ENCODE measurements around the gene MAPRE3.

DNA sequence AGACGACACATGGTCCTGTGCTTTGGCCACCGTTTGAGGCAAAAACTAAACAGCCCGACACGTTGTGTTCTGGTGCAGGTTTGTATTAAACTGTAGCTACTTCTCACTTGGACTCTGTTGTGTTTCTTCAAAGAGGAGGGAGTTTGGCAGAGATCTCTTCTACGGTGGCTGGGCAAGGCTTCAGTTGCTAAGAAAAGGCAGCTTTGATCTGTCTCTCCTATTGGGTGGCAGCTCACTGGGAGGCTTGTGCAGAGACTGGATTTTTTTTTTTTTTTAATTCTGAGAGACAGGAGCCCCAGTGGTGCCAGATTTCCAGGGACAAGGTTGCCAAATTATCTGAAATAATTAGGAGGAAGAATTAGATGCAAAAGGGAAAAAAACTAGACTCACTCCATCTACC lies 20.2 kb upstream of the MAPRE3 start:
- TF ChIP-seq, protein P1, sequence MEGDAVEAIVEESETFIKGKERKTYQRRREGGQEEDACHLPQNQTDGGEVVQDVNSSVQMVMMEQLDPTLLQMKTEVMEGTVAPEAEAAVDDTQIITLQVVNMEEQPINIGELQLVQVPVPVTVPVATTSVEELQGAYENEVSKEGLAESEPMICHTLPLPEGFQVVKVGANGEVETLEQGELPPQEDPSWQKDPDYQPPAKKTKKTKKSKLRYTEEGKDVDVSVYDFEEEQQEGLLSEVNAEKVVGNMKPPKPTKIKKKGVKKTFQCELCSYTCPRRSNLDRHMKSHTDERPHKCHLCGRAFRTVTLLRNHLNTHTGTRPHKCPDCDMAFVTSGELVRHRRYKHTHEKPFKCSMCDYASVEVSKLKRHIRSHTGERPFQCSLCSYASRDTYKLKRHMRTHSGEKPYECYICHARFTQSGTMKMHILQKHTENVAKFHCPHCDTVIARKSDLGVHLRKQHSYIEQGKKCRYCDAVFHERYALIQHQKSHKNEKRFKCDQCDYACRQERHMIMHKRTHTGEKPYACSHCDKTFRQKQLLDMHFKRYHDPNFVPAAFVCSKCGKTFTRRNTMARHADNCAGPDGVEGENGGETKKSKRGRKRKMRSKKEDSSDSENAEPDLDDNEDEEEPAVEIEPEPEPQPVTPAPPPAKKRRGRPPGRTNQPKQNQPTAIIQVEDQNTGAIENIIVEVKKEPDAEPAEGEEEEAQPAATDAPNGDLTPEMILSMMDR (IDR thresholded peaks at IDR 0.05 in 4 of 5, conservative IDR thresholded peaks at IDR 0.05 in 1 of 5): no peak
- TF ChIP-seq POLR2A (IDR thresholded peaks at IDR 0.05): no peak
